ENCODE measurements around the gene FKBP1A.

The FKBP1A gene

GRCh38 chr20:1392693-1393506 lies at the start of gene FKBP1A:
Gene FKBP1A (minus strand): TSS chr20:1393054. CDS start chr20:1392998, 56 bp downstream.
- DNase-seq (ENCODE audit: low read depth): peak; percentile 84

GRCh38 chr20:1442304-1442703 lies 49.5 kb upstream of the FKBP1A start:
- no peak for DNase-seq (ENCODE audit: low read depth)

DNA sequence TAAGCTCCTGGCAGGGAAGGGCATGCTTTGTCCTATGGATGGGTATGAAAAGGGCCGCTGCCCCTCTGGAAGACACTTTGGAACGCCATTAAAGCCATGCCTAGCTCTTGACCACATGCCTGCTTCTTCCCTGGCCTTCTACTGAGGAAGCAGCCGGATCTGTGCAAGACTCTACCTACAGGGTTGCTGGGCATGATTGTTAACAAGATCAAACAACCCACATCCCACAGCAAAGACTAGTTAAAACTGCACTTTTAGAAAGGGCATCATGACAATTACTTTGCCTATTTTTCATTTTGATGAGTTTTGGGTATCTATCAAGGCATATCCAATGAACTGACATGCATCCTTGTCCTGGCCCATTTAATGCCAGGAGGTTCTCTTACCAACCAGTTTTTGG lies 48.3 kb upstream of the FKBP1A start:
- no peak for DNase-seq (ENCODE audit: low read depth)

GRCh38 chr20:1440024-1440423 lies 47.2 kb upstream of the FKBP1A start:
- no peak for DNase-seq (ENCODE audit: low read depth)

DNA sequence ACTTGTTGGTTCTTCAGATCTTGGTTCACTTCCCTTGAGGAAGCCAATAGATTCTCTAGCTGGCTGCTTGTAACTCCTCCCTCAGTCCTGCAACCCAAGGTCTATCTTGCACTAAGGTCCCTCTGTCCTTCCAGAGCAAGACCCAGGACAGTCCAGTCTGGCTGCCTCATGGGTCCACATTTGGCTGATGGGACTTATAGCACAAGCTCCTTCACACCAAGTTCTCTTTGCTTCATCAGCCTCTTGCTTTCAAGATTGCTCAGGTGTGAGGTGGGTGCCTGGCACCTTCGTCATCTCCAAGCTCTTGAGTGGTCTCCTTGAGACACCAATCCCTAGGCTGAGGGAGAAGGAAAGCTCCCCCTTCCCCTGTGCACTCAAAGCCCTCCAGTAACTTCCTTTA lies 45.5 kb upstream of the FKBP1A start:
- no peak for DNase-seq (ENCODE audit: low read depth)

GRCh38 chr20:1437235-1437904 lies 44.5 kb upstream of the FKBP1A start:
- peak; percentile 62 for DNase-seq (ENCODE audit: low read depth)

- no peak for DNase-seq (ENCODE audit: low read depth)
Observed at GRCh38 chr20:1436263-1436662, 43.4 kb upstream of the FKBP1A start.

GRCh38 chr20:1435337-1435699 lies 42.5 kb upstream of the FKBP1A start:
- no peak for DNase-seq (ENCODE audit: low read depth)

DNA sequence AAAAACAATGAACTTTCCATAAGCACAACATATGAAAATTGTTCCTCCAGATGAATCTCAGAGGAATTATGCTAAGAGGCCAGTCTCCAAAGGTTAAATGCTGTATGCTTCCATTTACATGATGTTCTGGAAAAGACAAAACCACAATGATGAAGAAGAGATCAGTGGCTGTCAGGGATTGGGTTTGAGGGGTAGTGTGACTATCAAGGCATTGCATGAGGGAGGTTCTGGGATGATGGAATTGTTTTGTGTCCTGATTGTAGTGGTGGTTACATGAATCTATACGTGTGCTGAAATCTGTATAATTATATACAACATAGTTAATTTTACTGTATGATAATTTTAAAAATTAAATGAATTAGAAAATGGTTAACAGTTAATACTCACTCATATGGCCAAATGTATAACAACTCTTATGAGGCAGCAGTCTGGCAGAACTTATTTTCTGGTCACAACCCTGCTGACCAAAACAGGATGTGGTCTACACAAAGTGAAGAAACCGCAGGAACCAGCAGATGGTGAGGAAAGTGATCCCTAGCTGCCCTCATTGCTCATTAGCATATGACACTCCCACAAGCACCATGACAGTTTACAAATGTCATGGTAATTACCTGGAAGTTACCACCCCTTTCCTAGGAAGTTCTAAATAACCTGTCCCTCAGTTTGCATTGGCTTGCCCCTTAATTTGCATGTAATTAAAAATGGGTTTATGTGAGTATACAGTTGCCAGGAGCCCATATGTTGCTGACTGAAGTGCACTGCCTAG lies 41.9 kb upstream of the FKBP1A start:
- DNase-seq (ENCODE audit: low read depth): peak; percentile 22

GRCh38 chr20:1431158-1431557 lies 38.3 kb upstream of the FKBP1A start:
- no peak for DNase-seq (ENCODE audit: low read depth)

DNA sequence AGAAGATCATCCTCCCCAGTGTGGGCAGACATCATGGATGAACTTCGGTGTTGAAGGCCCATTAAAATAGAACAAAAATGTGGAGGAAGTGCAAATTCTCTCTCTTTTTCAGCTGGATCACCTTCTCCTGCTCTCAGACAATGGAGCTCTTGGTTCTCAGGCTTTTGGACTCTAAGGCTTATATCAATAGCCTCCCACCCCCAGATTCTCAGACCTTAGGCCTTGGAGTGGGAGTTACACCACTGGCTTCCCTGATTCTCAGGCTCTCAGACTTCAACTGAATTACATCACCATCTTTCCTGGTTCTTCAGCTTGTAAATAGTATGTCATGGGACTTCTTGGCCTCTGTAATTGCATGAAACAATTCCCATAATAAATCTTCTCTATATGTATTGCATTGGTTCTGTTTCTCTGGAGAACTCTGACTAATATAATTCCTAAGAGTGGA lies 37.2 kb upstream of the FKBP1A start:
- DNase-seq (ENCODE audit: low read depth): no peak

- DNase-seq (ENCODE audit: low read depth): no peak
Observed at GRCh38 chr20:1429143-1429728, 36.4 kb upstream of the FKBP1A start.

DNA sequence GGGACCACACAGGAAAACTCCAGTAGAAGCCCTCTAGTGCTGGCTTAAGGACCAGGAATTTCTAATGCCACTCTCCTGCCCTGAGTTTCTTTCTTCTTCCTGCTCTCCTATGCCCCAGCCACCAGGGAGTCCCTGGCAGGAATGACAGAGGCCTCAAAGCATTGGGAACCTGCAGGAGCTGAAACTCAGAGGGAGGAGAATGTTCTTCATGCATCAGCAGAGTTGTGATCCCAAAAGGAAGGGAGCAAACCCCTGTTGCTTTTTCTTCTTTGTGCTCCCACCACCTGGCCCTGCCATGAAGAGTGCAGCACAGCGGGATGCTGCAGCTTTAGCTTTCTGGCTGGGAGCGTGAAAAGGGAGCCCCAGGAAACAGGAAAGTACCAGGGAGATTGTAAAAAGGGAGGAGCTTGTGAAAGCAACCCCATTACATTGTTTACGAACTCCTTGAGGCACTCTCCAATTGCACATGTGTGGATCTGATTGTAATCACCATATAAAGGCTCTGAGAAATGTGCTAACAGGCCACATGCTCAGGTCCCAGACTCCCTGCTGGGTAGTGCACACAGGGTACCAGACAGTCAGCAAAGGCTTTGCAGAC lies 34.7 kb upstream of the FKBP1A start:
- no peak for DNase-seq (ENCODE audit: low read depth)

- no peak for DNase-seq (ENCODE audit: low read depth)
Observed at GRCh38 chr20:1426231-1426849, 33.5 kb upstream of the FKBP1A start.

DNA sequence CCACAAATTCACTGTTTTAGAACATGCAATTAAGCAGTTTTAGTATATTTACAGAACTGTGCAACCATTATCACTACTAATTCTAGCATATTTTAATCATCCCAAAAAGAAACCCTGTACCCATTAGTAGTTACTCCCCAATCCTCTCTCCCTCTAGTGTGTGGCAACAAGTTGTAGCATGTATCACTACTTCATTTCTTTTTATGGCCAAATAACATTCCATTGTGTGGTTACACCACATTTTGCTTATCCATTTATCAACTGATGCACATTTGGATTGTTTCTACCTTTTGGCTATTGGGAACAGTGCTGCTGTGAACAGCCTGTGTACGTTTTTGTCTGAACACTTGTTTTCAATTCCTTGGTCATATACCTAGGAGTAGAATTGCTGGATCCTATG lies 31.5 kb upstream of the FKBP1A start:
- no peak for DNase-seq (ENCODE audit: low read depth)

- no peak for DNase-seq (ENCODE audit: low read depth)
Observed at GRCh38 chr20:1423625-1424106, 30.8 kb upstream of the FKBP1A start.

DNA sequence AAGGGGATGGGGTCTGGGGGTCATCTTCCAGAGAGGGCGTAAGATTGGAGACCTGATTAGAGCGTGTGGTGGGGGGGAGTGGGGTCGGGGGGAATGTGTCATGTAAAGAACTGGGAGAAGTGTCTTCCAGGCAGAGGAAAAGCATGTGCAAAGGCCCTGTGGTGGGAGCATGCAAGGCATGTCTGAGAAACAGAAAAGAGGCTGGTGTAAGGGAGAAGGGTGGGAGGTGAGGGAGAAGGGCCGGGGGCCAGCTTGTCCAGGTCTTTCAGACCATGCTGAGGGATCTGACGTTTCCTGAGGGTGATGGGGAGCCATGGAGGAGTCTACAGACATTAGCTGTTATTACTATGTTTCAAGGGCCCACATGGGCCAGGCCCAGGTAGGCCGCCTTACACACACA lies 30.4 kb upstream of the FKBP1A start:
- no peak for DNase-seq (ENCODE audit: low read depth)

DNA sequence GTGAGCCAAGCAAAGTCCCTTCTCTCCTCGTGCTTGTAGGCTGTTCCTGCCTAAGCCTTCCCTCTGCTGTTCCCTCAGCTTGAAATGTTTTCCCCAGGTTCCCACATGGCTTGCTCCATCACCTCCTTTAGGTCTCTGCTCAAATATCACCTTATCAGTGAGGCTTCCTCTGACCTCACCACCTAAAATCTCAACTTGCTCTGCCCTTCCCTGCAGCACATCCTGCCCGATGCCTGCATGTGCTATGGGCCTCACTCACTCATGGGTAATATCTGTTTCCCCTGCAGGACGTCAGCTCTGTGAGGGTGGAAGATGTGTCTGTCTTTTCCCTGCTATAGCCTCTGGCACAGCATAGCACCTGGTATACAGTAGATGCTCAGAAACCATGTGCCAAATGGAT lies 29.9 kb upstream of the FKBP1A start:
- DNase-seq (ENCODE audit: low read depth): no peak

GRCh38 chr20:1420066-1420465 lies 27.2 kb upstream of the FKBP1A start:
- no peak for DNase-seq (ENCODE audit: low read depth)

DNA sequence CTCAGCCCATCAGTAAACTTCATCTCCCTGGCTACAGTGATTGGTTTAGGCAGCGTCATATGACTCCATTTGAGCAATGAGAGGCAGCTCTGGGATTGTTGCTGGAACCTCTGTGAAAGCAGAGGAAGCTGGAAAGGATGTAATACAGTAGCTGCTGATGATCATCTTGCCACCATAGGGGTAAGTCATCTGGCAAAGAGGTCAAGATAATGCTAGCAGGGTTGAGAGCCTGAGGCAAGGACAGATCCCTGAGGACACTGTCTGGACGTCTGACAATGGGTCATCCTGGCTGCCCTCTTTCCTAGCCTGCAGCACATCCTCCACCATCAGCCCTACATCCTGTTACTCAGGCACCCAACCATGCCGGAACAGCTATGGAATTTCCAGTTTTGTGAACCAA lies 25.5 kb upstream of the FKBP1A start:
- no peak for DNase-seq (ENCODE audit: low read depth)

DNA sequence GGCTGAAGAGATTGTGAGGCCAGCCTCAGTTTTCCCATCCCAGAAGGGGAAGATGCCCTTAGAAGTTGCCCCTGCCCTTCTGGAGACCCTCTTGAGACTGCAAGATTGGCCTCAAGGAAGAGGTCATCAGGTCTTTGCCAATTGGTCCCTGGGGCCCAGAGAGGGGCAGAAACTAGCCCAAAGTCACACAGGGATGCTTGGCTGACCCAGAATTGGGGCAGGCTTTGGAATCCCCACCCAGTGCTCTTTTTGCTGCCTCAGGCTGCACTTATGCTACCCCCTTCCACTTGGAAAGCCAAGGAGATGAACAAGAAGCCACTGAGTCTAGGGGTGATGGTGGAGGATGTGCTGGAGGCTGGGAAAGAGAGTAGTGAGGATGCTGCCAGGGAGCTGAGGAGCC lies 24.9 kb upstream of the FKBP1A start:
- DNase-seq (ENCODE audit: low read depth): no peak

Measured in stimulated activated CD8-positive, alpha-beta memory T cell treated with anti-CD3 and anti-CD28 coated beads, Interleukin-4, amount 100 ng/mL, for 24 hours (primary cell).